B cell (primary cell): ENCODE results near the gene OR10AD1.
"Not testable (repeated sequence)": the region's sequence is repeated elsewhere in the genome, so short reads cannot be mapped to it uniquely, and the experiment has no call there.

Experiments
- EZH2 ChIP-seq: IDR thresholded peaks from 2 replicates; pipeline ENCODE4 v1.6.1; 2012; ENCODE audit warnings: borderline replicate concordance, low read depth, mild to moderate bottlenecking, moderate library complexity, low read length; ENCODE audit not compliant: insufficient read depth, poor library complexity, severe bottlenecking
- TF ChIP-seq, protein P1 (sequence below): fragments of 200-600 bp; IDR thresholded peaks from one replicate; pipeline ENCODE4 v1.8.0; 2022; ENCODE audit warnings: antibody characterized with exemption, mild to moderate bottlenecking

- TF ChIP-seq EZH2, result not testable (repeated sequence)
- TF ChIP-seq, protein P1, sequence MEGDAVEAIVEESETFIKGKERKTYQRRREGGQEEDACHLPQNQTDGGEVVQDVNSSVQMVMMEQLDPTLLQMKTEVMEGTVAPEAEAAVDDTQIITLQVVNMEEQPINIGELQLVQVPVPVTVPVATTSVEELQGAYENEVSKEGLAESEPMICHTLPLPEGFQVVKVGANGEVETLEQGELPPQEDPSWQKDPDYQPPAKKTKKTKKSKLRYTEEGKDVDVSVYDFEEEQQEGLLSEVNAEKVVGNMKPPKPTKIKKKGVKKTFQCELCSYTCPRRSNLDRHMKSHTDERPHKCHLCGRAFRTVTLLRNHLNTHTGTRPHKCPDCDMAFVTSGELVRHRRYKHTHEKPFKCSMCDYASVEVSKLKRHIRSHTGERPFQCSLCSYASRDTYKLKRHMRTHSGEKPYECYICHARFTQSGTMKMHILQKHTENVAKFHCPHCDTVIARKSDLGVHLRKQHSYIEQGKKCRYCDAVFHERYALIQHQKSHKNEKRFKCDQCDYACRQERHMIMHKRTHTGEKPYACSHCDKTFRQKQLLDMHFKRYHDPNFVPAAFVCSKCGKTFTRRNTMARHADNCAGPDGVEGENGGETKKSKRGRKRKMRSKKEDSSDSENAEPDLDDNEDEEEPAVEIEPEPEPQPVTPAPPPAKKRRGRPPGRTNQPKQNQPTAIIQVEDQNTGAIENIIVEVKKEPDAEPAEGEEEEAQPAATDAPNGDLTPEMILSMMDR, result not testable (repeated sequence)
These were observed 21.4 kb upstream of the OR10AD1 start for GRCh38 chr12:48224533-48224932.
